SJCRH30 (cell line): ENCODE measurements around the gene ZNF484. TPM values are rescaled to one million over a fixed set of nuclear protein-coding genes. Genes with fewer than 3 reads are reported as not detected.
"Not testable (repeated sequence)": the region's sequence is repeated elsewhere in the genome, so short reads cannot be mapped to it uniquely, and the experiment has no call there.

Source experiments
- DNase-seq, 2 experiments: peaks; one replicate each; pipeline ENCODE4 v3.0.0-alpha.2; 2015 to 2020
- H3K27ac ChIP-seq: fragments of 250-450 bp; sonication (Bioruptor Pico); 2 replicates; pipeline ENCODE4 v1.5.1; 2020; ENCODE audit warnings: mild to moderate bottlenecking, moderate library complexity
- H3K27me3 ChIP-seq: fragments of 250-450 bp; sonication (Bioruptor Pico); 2 replicates; pipeline ENCODE4 v1.5.1; 2020; ENCODE audit warnings: mild to moderate bottlenecking, moderate library complexity
- H3K36me3 ChIP-seq: fragments of 250-450 bp; sonication (Bioruptor Pico); 2 replicates; pipeline ENCODE4 v1.5.1; 2020; ENCODE audit warnings: mild to moderate bottlenecking, moderate library complexity
- H3K4me1 ChIP-seq: fragments of 250-450 bp; sonication (Bioruptor Pico); 2 replicates; pipeline ENCODE4 v1.5.1; 2020; ENCODE audit warnings: mild to moderate bottlenecking, moderate library complexity
- H3K4me3 ChIP-seq: fragments of 250-450 bp; sonication (Bioruptor Pico); 2 replicates; pipeline ENCODE4 v1.5.1; 2020; ENCODE audit warnings: mild to moderate bottlenecking, moderate library complexity
- H3K9me3 ChIP-seq: fragments of 250-450 bp; sonication (Bioruptor Pico); replicated peaks from 2 replicates; pipeline ENCODE4 v1.5.1; 2020; ENCODE audit warnings: mild to moderate bottlenecking, moderate library complexity
- total RNA-seq: library from RNA; depleted of rRNA; stranded (reverse); fragments of >200 nt; shearing (Covaris generic); gene quantifications from 2 replicates; pipeline ENCODE4 v1.2.3, GENCODE V29; 2014; rRNA removed

ZNF484 gene
- total RNA-seq = 18.2 and 21.6 TPM in 2 replicates

GRCh38 chr9:92877531-92878430 is at the start of gene ZNF484:
Gene ZNF484 (minus strand): TSS chr9:92878038. CDS start chr9:92875029, 3,009 bp downstream.
- H3K9me3 ChIP-seq = 0 out of 2 replicates have a peak, but pooled peaks cover 5% of the 10 kb centered on the region
- no peaks in the 10 kb centered on the region for H3K27me3 ChIP-seq
- DNase-seq = peak; percentile 99 to 100

GRCh38 chr9:92920437-92920836 is 42.6 kb upstream of the ZNF484 start:
- H3K36me3 ChIP-seq = no peaks in the 10 kb centered on the region
- no peaks in the 10 kb centered on the region for H3K9me3 ChIP-seq
- H3K27ac ChIP-seq = no peak overlapping the region
- no peak overlapping the region for H3K4me3 ChIP-seq
- no peak for DNase-seq
- no peaks in the 10 kb centered on the region for H3K27me3 ChIP-seq
- no peaks in the 10 kb centered on the region for H3K4me1 ChIP-seq

More at GRCh38 chr9:92877531-92878430, at the start of gene ZNF484:
- peak within 1 kb of the TSS; percentile 96 for H3K4me3 ChIP-seq
- peaks cover 5% of the 10 kb centered on the region for H3K4me1 ChIP-seq
- H3K27ac ChIP-seq = peak within 1 kb of the TSS; percentile 76
- H3K36me3 ChIP-seq = 0 out of 2 replicates have a peak, but pooled peaks cover 2% of the 10 kb centered on the region

- Histone ChIP-seq H3K4me3 (no peak overlapping the region), H3K27me3 (no peaks in the 10 kb centered on the region), H3K9me3 (no peaks in the 10 kb centered on the region), H3K36me3 (no peaks in the 10 kb centered on the region), H3K27ac (no peak overlapping the region), H3K4me1 (no peaks in the 10 kb centered on the region)
- no peak for DNase-seq
These were observed 39.5 kb upstream of the ZNF484 start for GRCh38 chr9:92917176-92917800.

GRCh38 chr9:92911511-92912475 is 34.0 kb upstream of the ZNF484 start:
- Histone ChIP-seq H3K36me3 (no peaks in the 10 kb centered on the region), H3K9me3 (0 out of 2 replicates have a peak, but pooled peaks cover 3% of the 10 kb centered on the region), H3K27me3 (no peaks in the 10 kb centered on the region), H3K4me1 (peaks cover 13% of the 10 kb centered on the region), H3K27ac (no peak overlapping the region), H3K4me3 (peak overlapping the region; percentile 1; the same call in 1 of the 2 replicates)
- peak; percentile 33 to 46 for DNase-seq

- not testable (repeated sequence) for H3K9me3 ChIP-seq, H3K27me3 ChIP-seq, H3K4me1 ChIP-seq, H3K27ac ChIP-seq, DNase-seq, H3K36me3 ChIP-seq
- H3K4me3 ChIP-seq = peak overlapping the region; percentile 56
These were observed 27.3 kb upstream of the ZNF484 start for GRCh38 chr9:92905137-92905536.

GRCh38 chr9:92897323-92897722 is 19.5 kb upstream of the ZNF484 start:
- no peak for DNase-seq
- H3K27ac ChIP-seq = no peak overlapping the region
- H3K36me3 ChIP-seq = no peaks in the 10 kb centered on the region
- no peaks in the 10 kb centered on the region for H3K4me1 ChIP-seq
- no peak overlapping the region for H3K4me3 ChIP-seq
- H3K27me3 ChIP-seq = no peaks in the 10 kb centered on the region
- H3K9me3 ChIP-seq = 0 out of 2 replicates have a peak, but pooled peaks cover 6% of the 10 kb centered on the region

- H3K27me3 ChIP-seq = no peaks in the 10 kb centered on the region
- no peaks in the 10 kb centered on the region for H3K4me1 ChIP-seq
- H3K4me3 ChIP-seq = no peak overlapping the region
- H3K27ac ChIP-seq = no peak overlapping the region
- DNase-seq = no peak
- H3K36me3 ChIP-seq = no peaks in the 10 kb centered on the region
- 0 out of 2 replicates have a peak, but pooled peaks cover 6% of the 10 kb centered on the region for H3K9me3 ChIP-seq
These were observed 18.1 kb upstream of the ZNF484 start for GRCh38 chr9:92895812-92896436.

- H3K9me3 ChIP-seq = 0 out of 2 replicates have a peak, but pooled peaks cover 6% of the 10 kb centered on the region
- no peaks in the 10 kb centered on the region for H3K27me3 ChIP-seq
- no peak for DNase-seq
- H3K27ac ChIP-seq = no peak overlapping the region
- no peaks in the 10 kb centered on the region for H3K4me1 ChIP-seq
- no peaks in the 10 kb centered on the region for H3K36me3 ChIP-seq
- H3K4me3 ChIP-seq = no peak overlapping the region
These were observed 17.0 kb upstream of the ZNF484 start for GRCh38 chr9:92894711-92895362.

- not testable (repeated sequence) for H3K27ac ChIP-seq, H3K4me1 ChIP-seq, H3K9me3 ChIP-seq, H3K27me3 ChIP-seq, H3K36me3 ChIP-seq, DNase-seq, H3K4me3 ChIP-seq
These were observed 16.2 kb upstream of the ZNF484 start for GRCh38 chr9:92893916-92894610.

- not testable (repeated sequence) for H3K4me3 ChIP-seq, H3K27ac ChIP-seq, H3K4me1 ChIP-seq, H3K36me3 ChIP-seq, DNase-seq, H3K9me3 ChIP-seq, H3K27me3 ChIP-seq
These were observed 14.4 kb upstream of the ZNF484 start for GRCh38 chr9:92892276-92892675.

- H3K4me1 ChIP-seq = no peaks in the 10 kb centered on the region
- H3K27ac ChIP-seq = no peak overlapping the region
- H3K27me3 ChIP-seq = no peaks in the 10 kb centered on the region
- DNase-seq = no peak
- no peaks in the 10 kb centered on the region; the same call in 1 of the 2 replicates for H3K9me3 ChIP-seq
- no peaks in the 10 kb centered on the region for H3K36me3 ChIP-seq
- no peak overlapping the region for H3K4me3 ChIP-seq
These were observed 12.9 kb upstream of the ZNF484 start for GRCh38 chr9:92890761-92891160.

- no peak overlapping the region for H3K4me3 ChIP-seq
These were observed 10.1 kb upstream of the ZNF484 start for GRCh38 chr9:92887880-92888338.

More at GRCh38 chr9:92887880-92888338, 10.1 kb upstream of the ZNF484 start:
- no peaks in the 10 kb centered on the region; the same call in 1 of the 2 replicates for H3K9me3 ChIP-seq
- no peaks in the 10 kb centered on the region for H3K27me3 ChIP-seq
- no peaks in the 10 kb centered on the region for H3K36me3 ChIP-seq
- no peak for DNase-seq
- no peak overlapping the region for H3K27ac ChIP-seq
- H3K4me1 ChIP-seq = no peaks in the 10 kb centered on the region
